GM19467 (cell line): ENCODE data around the gene FGF14.
A peak's percentile ranks its signal among the peaks of the same experiment; 100 is the strongest.

Source experiments
- ATAC-seq: cut with Tn5 transposase; IDR thresholded peaks from one replicate; pipeline ENCODE4 v1.9.1; 2021; ENCODE audit warnings: mild to moderate bottlenecking, moderate library complexity; ENCODE audit not compliant: unreplicated experiment

FGF14 gene

GRCh38 chr13:101751488-101751887 lies 650.4 kb downstream of the FGF14 start:
- ATAC-seq = peak; percentile 65

- ATAC-seq = no peak
Measured at GRCh38 chr13:101749584-101749983, 652.3 kb downstream of the FGF14 start.

- ATAC-seq = no peak
Measured at GRCh38 chr13:101747039-101747438, 654.8 kb downstream of the FGF14 start.

- no peak for ATAC-seq
Measured at GRCh38 chr13:101746513-101746912, 655.3 kb downstream of the FGF14 start.

- ATAC-seq = peak; percentile 98
Measured at GRCh38 chr13:101739382-101740178, 662.3 kb downstream of the FGF14 start.

- no peak for ATAC-seq
Measured at GRCh38 chr13:101738336-101738735, 663.5 kb downstream of the FGF14 start.

- no peak for ATAC-seq
Measured at GRCh38 chr13:101736566-101736965, 665.3 kb downstream of the FGF14 start.

GRCh38 chr13:101730420-101731000 lies 671.3 kb downstream of the FGF14 start:
- no peak for ATAC-seq

GRCh38 chr13:101728615-101729014 lies 673.2 kb downstream of the FGF14 start:
- no peak for ATAC-seq

GRCh38 chr13:101728021-101728420 lies 673.8 kb downstream of the FGF14 start:
- no peak for ATAC-seq

- ATAC-seq = no peak
Measured at GRCh38 chr13:101727118-101727517, 674.7 kb downstream of the FGF14 start.

- no peak for ATAC-seq
Measured at GRCh38 chr13:101726681-101727080, 675.2 kb downstream of the FGF14 start.

- no peak for ATAC-seq
Measured at GRCh38 chr13:101718496-101718895, 683.4 kb downstream of the FGF14 start.

- ATAC-seq = no peak
Measured at GRCh38 chr13:101717353-101717752, 684.5 kb downstream of the FGF14 start.

- no peak for ATAC-seq
Measured at GRCh38 chr13:101714195-101714594, 687.7 kb downstream of the FGF14 start.

- ATAC-seq = no peak
Measured at GRCh38 chr13:101712026-101712348, 689.9 kb downstream of the FGF14 start.

- ATAC-seq = no peak
Measured at GRCh38 chr13:101711307-101712025, 690.4 kb downstream of the FGF14 start.

GRCh38 chr13:101709952-101710351 lies 691.9 kb downstream of the FGF14 start:
- no peak for ATAC-seq

GRCh38 chr13:101708115-101708514 lies 693.7 kb downstream of the FGF14 start:
- no peak for ATAC-seq

- ATAC-seq = no peak
Measured at GRCh38 chr13:101707659-101708058, 694.2 kb downstream of the FGF14 start.

GRCh38 chr13:101706651-101707050 lies 695.2 kb downstream of the FGF14 start:
- ATAC-seq = no peak

- no peak for ATAC-seq
Measured at GRCh38 chr13:101703838-101704237, 698.0 kb downstream of the FGF14 start.
